Epidermal melanocyte (primary cell): ENCODE measurements around the gene TNFRSF6B.

Experiments
- DNase-seq: peaks from one replicate; pipeline ENCODE4 v3.0.0; 2011; ENCODE audit warnings: low spot score; ENCODE audit not compliant: insufficient read length

TNFRSF6B gene

GRCh38 chr20:63682384-63683139 is 13.9 kb upstream of the TNFRSF6B start:
- peak; percentile 82 for DNase-seq

DNA sequence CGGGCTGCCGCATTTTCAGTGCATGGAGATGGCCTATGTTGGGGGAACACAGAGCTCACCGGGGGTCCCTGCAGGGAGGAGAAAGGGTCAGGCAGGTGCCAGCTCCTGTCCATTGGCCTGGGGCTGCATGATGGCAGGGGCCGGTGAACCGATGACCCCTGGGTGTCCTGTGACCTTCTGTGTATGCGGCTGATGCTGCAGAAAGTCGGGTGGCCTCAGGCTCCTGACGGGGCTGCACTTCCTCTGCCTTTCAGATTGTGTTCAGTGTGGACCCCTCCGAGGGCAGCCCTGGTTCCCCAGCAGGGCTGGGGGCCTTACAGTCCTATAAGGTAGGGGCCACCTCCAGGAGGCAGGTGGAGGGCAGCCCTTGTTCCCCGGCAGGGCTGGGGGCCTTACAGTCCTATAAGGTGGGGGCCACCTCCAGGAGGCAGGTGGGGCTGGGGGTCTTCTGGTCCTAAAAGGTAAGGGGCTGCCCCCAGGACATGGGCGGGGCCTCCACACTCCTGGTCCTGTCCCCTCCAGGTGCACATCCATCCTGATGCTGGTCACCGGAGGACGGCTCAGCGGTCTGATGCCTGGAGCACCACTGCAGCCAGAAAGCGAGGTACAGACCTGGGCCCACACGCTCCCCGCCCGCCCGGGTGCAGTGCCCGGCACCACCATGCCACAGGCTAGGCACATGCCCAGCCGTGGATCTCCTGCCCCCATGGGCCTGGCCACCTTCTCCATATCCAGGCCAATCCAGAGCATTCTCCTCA is 11.0 kb upstream of the TNFRSF6B start:
- DNase-seq = no peak

- DNase-seq = no peak
These were observed 10.4 kb upstream of the TNFRSF6B start for GRCh38 chr20:63686094-63686491.

DNA sequence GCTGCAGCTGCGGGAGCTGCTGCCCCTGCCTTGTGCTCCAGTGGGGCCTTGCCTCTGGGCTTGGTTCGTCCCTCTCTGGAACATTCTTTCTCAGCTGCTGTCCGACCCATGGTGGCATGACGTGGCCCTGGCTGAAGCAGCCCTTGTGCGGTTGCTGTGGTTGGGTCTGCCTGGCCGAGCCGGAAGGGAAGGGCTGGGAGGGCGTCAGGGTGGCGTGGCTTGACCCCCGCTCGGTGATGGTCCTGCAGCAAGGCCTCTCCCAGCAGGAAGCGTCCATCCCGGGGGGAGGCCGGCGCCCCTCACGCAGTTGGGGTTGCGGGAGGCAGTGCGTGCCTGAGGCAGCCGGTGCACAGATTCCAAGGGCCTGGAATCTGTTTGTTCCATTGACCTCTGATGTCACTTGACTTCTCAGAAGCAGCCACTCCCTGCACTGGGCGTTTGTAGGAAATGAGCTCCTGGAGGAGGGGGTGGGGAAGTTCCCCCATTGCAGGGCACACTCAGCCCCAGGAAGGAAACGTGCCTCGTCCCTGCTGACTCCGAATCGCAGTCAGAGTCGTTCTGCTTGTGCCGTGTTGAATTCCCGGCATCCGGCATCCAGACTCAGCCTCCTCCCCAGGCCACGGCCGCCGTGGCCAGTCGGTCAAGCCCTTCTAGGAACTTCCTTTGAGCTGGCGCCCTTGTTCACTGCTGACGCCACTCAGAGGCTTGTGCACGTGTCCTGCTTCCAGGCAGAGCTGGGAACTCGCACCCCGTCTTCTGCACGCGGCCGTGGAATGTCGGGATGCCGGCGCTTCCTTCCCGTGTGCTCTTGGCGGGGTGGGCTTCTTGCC is 9.7 kb upstream of the TNFRSF6B start:
- DNase-seq = peak; percentile 63

DNA sequence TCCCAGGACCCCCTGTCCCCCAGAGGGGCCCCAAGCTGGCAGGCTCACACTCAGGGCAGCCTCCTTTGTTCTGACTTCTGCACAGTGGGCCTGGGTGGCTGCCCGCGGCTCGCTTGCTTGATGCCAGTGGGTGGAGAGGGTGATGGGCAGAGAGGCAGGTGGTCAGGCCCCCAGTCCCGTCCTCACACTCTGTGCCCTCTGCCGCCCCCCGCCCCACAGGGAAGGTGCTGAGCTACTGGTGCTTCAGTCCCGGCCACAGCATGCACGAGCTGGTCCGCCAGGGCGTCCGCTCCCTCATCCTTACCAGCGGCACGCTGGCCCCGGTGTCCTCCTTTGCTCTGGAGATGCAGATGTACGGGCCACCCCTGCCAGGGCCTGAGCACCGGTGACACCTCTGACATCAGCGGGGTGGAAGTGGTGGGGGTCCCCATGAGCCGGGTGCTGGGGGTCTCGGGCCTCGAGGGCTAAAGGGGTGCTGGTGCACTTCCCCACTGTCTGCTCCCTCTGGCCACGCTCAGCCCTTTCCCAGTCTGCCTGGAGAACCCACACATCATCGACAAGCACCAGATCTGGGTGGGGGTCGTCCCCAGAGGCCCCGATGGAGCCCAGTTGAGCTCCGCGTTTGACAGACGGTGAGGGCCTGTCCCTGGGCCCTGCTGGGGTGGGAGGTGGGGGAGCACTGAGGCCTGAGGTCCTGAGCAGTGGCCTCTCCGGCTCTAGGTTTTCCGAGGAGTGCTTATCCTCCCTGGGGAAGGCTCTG is 8.9 kb upstream of the TNFRSF6B start:
- DNase-seq = no peak

- DNase-seq = no peak
These were observed 8.0 kb upstream of the TNFRSF6B start for GRCh38 chr20:63688228-63689045.

GRCh38 chr20:63689046-63690002 is 7.1 kb upstream of the TNFRSF6B start:
- no peak for DNase-seq

GRCh38 chr20:63690003-63690897 is 6.2 kb upstream of the TNFRSF6B start:
- no peak for DNase-seq

DNA sequence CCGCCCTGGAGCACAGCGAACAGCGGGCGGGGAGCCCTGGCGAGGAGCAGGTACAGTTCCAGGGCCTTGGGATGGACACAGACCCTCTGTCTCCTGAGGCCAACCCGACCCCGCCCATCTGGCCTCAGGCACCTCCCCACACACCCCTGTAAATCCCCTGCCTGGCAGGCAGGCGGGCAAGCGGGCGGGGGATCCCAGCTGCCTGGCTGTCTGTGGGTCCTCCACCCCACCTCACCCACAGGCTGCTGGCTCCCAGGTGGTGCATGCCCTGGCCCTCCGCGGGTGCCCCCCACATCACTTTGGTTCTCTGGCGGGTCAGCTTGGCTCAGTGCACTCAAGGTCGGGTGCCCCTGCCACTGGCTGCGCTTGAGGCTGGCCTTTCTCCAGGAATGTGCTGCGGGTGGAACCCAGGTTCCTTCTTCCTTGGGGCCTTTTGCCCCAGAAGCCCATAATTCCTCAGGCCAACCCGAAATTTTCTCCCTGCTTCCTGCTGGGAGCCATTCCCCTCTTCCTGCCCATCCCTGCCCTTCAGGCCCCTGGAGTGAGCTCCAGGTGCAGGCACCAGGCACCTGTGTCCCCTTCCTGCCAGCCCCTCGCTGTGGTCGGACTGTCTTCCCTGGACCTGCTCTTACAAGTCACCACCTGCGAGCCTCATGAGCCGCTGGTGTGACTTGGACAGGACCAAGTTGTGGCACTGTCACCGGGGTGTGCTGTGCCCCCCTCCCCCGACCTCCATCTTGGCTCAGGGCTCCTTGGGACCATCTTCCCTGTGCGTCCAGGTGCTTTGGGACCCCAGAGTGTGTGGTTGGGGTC is 5.3 kb upstream of the TNFRSF6B start:
- DNase-seq = no peak

- DNase-seq = no peak
These were observed 4.6 kb upstream of the TNFRSF6B start for GRCh38 chr20:63691711-63692435.

DNA sequence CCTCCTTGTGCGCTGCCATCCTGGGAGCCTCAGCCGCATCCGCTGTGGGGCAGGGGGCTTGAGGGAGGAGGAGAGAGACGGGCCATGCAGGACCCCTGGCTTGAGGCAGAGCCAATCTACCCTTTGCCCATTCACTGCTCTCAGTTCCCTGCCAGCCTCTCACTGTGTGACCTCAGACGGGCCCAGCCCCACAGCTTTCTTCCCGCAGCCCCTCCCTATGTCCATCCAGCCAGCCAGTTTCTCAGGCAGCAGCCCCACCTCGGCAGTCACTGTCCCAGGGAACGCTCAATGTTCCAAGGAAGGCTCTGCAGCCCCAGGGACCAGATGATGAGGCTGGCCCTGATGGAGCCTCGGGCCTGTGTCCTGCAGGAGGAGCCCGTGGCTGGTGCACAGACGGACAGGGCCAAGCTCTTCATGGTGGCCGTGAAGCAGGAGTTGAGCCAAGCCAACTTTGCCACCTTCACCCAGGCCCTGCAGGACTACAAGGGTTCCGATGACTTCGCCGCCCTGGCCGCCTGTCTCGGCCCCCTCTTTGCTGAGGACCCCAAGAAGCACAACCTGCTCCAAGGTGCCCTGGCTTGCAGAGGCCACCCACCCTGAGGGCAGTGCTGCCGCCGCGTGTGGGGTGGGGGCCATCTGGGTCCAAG is 3.9 kb upstream of the TNFRSF6B start:
- DNase-seq = no peak

DNA sequence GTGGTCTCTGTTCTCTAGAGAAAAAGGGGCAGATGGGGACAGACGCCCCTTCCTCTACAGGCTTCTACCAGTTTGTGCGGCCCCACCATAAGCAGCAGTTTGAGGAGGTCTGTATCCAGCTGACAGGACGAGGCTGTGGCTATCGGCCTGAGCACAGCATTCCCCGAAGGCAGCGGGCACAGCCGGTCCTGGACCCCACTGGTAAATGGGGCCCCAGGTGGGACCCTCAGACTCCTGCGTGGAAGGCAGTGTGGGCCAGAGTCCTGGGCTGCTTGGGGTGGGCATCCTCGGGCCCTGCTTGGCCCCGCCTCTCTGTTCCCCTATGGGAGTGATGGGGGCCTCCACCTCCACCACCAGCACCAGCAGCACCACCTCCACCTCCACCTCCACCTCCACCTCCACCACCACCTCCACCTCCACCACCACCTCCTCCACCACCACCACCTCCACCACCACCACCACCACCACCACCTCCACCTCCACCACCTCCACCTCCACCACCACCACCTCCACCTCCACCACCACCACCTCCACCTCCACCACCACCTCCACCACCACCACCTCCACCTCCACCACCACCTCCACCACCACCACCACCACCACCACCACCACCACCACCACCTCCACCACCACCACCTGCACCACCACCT is 3.2 kb upstream of the TNFRSF6B start:
- DNase-seq = no peak

- no peak for DNase-seq
These were observed 2.5 kb upstream of the TNFRSF6B start for GRCh38 chr20:63693733-63694583.

GRCh38 chr20:63694584-63695423 is 1.6 kb upstream of the TNFRSF6B start:
- no peak for DNase-seq
